ENCODE data around the gene SEMA3B.

Gene SEMA3B

DNA sequence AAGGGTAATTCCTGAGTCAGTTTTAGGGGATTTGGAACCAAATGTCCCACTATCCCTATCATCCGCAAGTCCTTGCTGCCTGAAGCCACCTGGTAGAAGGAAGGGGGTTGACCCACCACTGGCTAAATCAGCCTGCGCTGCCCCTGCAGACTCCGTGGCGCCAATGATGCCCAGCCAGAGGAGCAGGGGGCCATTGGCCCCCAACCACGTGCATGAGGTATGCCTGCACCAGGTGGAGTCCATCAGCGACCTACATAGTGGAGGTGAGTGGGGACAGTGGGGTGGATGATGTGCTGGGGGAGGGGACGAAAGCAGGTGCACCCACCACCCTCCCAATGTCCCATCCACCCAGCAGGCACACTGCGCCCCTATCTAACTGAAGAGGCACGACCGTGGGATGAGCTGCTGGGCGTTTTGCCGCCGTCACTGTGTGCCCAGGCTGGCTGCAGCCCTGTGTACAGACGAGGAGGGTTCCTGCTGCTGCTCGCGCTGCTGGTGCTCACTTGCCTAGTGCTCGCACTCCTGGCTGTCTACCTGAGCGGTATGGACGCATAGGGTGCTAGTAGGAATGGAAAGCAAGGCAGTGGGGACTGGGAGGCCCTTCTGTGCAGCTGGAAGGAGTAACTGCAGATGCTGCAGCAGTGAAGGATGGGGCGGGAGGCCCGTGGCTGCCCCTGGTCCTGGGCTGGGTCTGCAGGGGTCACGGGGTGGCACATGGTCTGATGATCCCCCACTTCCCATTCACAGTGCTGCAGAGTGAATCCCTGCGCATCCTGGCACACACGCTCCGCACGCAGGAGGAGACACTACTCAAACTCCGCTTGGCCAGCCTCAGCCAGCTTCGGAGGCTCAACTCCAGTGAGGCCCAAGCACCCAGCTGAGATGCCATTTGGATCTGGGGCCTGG lies 17.6 kb downstream of the SEMA3B start:
- TF ChIP-seq GATA3 (IDR thresholded peaks at IDR 0.05; ENCODE audit: low read depth, low read length) = no peak
- TF ChIP-seq GATA2 (IDR thresholded peaks at IDR 0.05; ENCODE audit: low read depth, low read length) = no peak

DNA sequence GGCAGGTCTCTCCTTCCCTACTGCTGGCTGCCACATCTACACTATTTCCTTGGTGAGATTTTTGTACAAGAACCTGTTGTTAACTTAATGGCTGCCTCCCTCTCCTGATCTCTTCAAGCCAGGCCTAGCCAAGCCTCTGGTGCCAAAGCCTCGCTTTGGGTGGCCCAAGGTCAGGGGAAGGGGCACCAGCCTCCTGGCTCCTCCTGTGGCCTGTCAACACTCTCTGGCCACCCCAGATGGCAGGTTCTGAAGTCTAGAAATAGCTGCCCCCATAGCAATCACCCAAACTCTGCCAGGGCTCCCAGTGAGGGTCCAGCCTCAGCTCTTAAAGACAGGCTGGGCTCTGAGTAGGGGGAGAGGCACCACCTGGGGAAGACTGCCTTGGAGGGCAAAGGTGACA lies 18.3 kb downstream of the SEMA3B start:
- TF ChIP-seq GATA3 (IDR thresholded peaks at IDR 0.05; ENCODE audit: low read depth, low read length) = no peak
- TF ChIP-seq GATA2 (IDR thresholded peaks at IDR 0.05; ENCODE audit: low read depth, low read length) = no peak

DNA sequence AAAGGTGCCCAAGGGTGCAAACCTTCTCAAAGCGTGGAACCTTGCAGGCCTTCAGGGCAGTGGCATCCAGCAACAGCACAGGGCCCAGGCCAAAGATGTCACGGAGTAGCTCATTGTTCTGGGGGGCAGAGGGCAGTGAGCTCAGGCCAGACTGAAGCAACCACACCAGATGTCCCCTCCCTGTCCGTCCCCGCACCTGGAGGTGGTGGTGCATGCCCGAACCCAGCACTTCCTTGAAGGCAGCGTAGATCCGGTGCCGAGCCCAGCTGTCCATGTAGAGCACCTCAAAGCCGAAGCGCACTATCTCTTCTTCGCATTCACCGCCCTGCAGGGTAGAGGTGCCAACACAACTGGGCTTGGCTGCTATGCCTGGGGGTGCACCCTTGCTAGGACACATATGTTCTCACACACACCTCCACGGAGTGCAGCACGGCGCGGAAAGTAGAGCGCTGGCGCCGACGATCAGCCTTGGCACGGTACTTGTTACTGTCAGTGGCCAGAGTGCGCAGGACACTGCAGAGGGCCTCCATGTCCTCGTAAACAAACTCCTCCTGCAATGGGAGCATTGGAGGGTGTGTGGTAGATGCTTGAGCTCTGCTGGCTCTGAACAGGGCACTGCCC lies 19.6 kb downstream of the SEMA3B start:
- TF ChIP-seq GATA2 (IDR thresholded peaks at IDR 0.05; ENCODE audit: low read depth, low read length) = no peak
- no peak for TF ChIP-seq GATA3 (IDR thresholded peaks at IDR 0.05; ENCODE audit: low read depth, low read length)

DNA sequence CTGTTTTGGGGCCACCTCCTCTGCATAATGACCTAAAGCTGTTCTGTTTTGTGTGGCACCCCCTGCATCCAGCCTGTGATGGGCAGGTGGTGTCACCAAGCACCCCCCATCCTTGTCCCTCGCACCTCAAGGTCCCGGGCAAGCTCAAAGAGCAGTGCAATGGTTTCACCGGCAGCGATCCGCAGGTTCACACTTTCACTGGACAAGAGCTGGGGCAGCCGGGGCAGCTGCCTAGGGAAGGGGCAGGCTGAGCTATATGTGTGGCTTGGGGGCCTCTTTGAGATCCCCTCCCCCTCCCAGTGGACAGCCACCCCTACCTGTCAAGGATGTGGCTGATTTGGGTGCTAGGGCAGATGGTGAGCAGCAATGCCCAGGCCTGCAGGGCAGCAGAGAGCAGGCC lies 20.2 kb downstream of the SEMA3B start:
- TF ChIP-seq GATA2 (IDR thresholded peaks at IDR 0.05; ENCODE audit: low read depth, low read length) (no peak), GATA3 (IDR thresholded peaks at IDR 0.05; ENCODE audit: low read depth, low read length) (no peak)

DNA sequence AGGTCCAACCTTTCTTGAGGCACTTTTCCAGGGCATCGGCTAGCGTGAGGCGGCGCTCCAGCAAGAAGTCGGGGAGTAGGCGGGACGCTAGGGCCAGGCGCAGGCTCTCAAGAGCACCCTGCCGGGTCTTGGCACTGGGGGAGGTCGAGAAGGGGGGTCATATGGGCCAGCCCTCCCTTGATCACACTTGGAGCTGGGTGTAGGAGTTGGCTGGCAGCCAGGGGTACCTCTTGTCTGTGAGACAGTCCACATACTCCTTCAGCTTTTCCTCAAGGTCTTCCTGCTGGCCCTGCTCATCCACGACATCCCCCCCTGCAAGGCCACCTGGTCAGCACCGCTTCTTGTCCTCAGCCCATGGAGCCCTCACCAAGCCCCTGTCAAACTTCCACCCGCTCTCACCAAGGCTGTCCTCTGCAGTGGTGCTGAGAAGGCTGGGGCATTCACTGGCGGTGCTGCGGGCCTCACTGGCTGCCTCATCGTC lies 21.3 kb downstream of the SEMA3B start:
- TF ChIP-seq GATA2 (IDR thresholded peaks at IDR 0.05; ENCODE audit: low read depth, low read length) (no peak), GATA3 (IDR thresholded peaks at IDR 0.05; ENCODE audit: low read depth, low read length) (no peak)

DNA sequence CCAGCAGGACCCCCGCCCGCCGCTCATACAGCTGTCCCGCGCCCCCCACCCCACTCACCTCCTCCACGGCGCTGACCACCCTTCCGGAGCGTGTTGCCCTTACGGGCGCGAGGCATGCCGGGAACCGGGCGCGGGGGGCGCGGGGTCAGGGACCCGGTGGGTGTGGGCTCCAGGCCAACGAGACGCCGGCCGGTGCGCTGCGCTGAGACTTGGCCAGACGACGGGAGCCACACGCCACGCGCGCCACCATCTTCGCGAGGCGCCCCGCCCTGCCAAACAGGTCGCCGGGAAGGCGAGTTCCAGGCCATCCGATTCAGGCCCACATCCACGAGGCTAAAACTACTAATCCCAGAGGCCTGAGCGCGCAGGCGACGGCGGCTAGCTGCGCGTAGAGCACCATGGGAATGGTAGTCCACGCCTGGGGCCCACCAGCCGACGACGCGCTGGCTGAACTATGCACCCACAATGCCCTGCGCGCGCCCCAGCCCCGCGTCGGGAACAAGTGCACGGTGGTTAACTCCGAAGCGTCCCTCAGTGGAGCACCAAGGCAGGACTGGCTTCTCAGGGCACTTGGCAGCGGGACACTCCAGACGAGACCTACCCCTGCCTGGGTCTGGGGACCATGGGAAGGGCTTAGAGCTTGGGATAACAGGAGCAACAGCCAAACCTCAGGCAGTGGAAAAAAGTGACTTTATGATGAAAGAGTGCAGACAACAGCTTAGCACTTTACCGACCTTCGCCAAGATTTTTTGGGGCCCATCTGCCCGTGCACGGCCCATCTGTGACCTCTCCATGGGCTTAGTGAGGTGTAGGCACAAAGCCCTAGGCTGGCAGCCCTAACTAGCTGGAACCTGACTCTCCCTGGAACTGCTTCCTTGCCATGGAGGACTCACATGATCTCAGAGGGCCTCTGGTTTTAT lies 23.5 kb downstream of the SEMA3B start, which contains the start of gene IFRD2:
Gene IFRD2 (minus strand): TSS at position 271 of the 920 bp plus-strand sequence. CDS start 155 bp downstream, at position 116.
- TF ChIP-seq GATA3 (IDR thresholded peaks at IDR 0.05; ENCODE audit: low read depth, low read length) = no peak
- no peak for TF ChIP-seq GATA2 (IDR thresholded peaks at IDR 0.05; ENCODE audit: low read depth, low read length)

DNA sequence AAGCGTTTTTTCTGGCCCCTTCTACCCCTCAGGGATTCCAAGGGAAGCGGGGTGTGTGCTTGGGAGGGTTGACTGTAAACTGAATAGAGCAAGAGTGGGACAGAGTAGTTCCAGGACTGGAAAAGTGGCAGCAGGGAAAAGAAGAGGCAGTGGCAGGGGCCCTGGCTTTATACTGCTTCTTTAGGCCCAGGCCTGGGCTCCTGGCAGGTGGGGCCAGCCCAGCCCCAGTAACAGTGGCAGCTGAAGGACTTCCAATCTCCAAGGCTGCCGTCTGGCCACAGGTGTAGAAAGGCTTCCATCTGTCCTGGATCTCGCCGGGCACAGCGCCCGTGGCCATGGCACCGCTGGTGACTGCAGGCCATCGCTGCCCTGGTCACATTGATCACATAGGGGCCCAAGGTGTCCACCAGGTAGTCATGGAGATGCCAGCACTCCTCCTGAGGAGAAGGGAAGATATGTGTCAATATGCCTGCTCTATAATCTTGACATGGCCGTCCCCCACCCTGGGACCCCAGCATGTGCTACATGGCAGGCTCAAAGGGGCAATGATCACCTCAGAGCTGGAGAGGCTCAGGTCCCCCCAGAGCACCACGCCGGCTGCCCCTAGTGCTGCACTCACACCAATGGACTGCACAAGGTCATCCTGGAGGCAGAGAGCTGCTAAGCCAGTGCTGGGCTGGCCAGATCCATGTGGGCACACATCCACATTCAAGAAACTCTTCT lies 24.3 kb downstream of the SEMA3B start:
- TF ChIP-seq GATA3 (IDR thresholded peaks at IDR 0.05; ENCODE audit: low read depth, low read length) = no peak
- TF ChIP-seq GATA2 (IDR thresholded peaks at IDR 0.05; ENCODE audit: low read depth, low read length) = no peak

DNA sequence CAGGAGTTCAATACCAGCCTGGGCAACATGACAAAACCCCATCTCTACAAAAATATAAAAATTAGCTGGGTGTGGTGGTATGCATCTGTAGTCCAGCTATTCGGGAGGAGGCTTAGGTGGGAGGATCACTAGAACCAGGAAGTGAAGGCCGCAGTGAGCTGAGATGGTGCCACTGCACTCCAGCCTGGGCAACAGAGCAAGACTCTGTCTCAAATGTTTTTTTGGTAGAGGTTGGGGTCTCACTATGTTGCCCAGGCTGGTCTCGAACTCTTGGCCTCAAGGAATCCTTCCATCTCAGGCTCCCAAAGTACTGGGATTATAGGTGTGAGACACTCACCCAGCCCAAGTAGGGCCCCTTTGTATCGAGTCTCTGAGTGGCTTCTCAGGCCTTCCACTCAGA lies 25.1 kb downstream of the SEMA3B start:
- TF ChIP-seq GATA2 (IDR thresholded peaks at IDR 0.05; ENCODE audit: low read depth, low read length) (no peak), GATA3 (IDR thresholded peaks at IDR 0.05; ENCODE audit: low read depth, low read length) (no peak)

DNA sequence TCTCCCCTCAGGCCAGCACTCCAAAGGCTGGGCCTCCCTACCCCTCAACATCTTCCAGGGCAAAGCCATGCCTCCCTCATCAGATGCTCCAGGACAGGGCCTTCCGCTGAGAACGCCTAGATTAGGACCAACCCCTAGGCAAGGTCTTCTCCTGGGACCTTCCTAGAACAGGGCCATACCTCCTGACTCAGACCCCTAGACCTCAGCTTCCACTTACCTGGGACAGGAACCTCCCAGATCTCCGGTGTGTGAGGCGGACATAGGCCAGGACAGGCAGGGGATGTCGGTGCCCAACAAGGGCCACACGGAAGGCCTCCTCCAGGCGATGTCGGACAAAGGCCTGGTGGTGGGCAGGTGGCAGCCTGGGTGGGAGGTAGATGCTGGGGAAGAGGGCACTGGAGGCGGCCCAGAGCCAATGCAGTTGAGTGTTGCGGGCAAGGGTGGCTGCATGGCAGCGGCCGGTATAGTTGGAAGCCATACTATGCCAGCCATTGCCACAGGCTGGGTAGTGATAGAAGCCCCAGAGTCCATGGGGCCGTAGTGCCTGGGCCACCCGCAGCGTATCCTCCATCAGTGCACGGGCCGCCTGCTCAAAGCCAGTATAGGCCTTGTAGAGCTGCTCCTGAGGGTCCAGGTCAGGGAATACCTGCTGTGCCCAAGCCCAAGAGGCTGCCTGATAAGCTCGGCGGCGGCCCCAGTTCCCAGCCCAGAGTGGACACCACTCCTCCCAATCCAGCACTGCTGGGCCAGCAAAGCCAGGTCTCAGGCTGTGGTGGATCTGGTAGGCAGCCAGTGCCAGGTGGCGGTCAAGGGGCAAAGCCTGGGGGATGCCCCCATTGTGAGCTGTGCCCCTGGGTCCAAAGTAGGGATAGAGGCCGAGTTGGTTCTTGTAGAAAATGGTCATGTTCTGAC lies 25.8 kb downstream of the SEMA3B start:
- no peak for TF ChIP-seq GATA3 (IDR thresholded peaks at IDR 0.05; ENCODE audit: low read depth, low read length)
- TF ChIP-seq GATA2 (IDR thresholded peaks at IDR 0.05; ENCODE audit: low read depth, low read length) = no peak

DNA sequence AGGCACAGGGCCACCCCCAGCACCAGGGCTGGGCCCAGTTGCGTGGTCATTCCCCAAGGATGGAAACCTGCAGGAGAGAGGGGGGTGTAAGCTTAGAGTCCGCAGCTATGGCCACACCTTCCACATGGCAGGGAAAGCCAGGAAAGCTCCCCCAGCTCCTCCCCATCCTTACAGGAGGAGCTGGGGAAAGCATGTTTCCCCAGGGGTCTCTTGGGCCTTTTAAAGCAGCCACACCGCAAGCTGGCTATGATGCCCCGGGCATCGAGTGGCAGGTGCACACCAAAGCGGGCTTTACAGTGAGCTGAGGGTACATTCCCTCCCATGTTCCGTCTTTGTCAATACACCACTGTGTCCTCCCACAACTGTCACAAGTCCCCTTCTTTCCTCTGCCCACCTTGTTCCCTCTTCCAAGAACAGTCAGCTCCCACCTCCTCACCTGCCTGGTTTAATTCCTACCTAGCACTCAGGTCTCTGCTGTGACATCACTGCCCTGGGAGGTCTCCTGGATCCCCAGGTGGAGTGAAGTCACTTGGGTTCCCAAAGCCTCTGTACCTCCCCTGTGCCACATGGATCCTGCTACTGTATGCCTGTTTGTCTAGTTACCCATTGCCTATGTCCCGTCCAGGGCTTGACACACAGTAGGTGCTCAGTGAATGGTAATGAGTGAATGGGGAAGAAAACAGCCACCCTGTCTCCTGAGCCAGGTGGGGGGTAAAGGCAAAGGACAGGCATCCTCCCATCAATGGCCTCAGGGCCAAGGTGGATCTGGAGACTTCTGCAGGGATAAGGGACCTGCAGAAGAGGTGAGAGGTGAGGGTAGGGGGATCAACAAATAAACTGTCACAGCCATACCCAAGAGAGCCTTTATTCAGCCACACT lies 26.8 kb downstream of the SEMA3B start:
- TF ChIP-seq GATA2 (IDR thresholded peaks at IDR 0.05; ENCODE audit: low read depth, low read length) (no peak), GATA3 (IDR thresholded peaks at IDR 0.05; ENCODE audit: low read depth, low read length) (no peak)

DNA sequence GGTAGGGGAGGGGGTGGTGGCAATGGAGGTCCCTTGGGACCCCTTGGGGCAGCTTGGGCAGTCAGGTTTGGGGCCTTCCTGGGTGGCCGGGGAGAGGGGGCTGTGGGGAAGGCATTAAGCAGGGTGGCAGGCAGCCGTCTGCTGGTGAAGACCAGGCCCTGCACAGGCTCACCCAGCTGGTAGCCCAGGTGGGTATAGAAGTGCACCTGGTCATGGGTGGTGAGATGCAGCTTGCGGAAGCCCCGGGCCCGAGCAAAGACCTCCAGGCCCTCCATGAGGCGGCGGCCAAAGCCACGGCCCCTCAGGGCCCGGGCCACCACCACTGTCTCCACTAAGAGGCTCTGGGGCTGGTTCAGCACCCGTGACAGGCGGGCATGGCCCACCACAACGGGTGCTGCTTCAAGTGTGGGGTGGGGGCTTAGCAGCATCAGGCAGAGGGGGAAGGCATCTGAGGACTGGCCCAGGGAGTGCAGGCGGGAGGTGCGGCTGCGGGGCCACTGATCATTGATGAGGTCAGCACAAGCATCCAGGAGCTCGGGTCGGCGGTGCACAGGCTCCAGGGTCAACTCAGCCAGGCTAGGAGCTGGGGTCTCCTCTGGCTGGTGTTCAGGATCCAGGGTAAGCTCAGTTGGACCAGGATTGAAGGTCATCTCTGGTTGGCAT lies 27.9 kb downstream of the SEMA3B start:
- no peak for TF ChIP-seq GATA3 (IDR thresholded peaks at IDR 0.05; ENCODE audit: low read depth, low read length)
- TF ChIP-seq GATA2 (IDR thresholded peaks at IDR 0.05; ENCODE audit: low read depth, low read length) = no peak

All from SH-SY5Y (cell line).